Astrocyte of the hippocampus (primary cell): ENCODE results near the gene REXO4.

ENCODE experiments used
- DNase-seq: peaks from one replicate; pipeline ENCODE4 v3.0.0; 2011; ENCODE audit warnings: low read depth, low spot score

Gene REXO4

DNA sequence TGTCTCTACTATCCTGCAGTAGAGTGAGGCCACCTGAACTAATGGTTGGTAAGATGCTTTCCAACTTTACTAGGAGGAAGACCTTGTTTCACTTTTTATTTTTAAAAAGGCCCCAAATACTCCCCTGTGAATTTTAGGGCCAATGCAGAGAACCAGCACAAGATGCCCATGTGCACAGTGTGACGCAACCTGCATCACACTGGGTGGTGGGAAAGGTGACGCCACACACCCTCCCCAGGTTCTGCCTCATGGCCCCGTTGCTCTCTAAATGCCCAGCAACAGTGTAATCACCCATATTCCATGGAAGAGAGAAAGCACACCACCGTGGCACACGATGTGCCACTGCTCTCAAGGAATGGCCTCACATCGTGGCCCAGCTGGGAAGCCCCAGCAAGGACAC lies 48.4 kb downstream of the REXO4 start:
- no peak for DNase-seq

DNA sequence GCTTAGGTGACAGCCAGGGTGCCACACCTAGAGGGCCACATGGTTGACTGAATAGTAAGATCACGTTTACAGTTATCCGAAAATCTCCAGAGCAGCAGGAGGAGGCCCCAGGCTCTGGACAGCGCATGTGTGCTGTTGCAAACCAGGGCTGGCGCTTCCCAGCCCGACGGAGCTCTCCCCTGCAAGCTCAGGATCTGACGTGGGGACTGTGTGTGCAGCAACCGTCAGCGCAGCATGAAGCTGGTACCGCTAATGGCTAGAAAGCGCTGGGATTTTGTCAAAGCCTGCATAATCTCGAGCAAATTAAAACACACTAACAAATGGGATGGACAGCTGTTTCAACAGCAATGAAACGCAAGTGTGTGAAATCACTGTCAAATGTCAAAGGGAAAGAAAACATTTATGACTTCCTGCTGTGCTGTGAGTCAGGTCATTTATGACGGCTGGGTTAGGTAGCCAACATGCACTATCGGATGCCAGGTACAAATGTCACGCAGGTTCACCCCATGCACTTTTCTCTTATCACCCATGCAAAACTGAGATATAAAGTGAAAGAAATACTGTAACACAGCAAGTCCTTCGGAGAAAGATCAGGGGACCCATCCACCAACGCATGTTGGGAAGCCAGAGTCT lies 49.4 kb downstream of the REXO4 start:
- no peak for DNase-seq

DNA sequence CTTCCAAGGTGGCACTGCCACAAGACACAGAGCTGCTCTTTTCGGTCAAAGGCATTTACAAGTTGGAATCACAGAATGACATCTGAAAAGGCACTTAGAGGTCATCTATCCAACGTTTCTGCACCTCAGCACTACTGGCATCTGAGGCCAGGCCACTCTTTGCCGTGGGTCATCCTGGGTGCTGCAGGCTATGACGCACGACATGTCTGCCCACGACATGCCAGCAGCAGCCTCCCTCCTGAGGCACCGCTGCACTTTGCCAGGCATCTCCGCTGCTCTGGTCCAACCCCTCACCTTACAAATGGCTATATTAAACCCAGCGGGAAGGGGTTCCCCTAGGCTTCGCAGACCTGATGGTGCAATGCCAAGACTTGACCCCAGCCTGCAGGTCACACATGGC lies 50.0 kb downstream of the REXO4 start:
- no peak for DNase-seq

DNA sequence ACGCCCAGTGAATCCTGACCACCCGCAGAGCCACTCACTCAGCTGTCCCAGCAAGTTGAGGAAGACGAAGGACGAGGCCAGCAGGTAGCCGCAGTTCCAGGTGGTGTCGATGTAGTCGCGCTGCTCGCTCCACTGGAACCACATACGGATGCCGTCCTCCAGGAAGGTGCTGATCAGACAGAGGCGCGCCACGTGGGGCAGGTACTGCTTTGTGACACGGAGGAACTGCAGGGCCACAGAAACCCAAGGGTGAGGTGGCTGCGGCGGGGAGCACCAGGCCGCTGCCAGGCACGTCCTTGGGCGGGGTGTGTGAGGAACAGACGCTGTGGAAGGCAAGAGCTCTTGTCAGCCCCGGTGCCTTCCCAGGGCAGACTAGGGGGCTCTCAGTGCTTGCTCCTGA lies 50.6 kb downstream of the REXO4 start:
- no peak for DNase-seq

DNA sequence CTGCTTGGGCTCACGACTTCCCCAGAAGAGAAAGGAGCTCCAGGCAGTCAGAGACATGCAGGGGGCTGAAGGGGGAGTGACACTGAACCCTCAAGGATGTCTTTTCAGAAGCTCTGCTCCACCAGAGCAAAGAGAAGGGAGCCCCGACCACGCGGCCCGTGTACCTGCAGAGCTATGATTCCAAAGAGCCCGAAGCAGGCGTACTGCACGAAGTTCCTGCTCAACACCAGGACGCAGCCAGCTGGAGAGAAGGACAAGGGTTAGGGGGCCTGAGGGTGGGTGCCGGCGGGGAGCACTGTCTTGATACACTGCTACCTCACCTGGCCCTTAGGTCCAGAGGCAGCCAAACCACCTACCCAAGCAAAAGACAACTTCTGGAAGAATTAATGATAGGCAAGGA lies 51.4 kb downstream of the REXO4 start:
- DNase-seq = no peak

DNA sequence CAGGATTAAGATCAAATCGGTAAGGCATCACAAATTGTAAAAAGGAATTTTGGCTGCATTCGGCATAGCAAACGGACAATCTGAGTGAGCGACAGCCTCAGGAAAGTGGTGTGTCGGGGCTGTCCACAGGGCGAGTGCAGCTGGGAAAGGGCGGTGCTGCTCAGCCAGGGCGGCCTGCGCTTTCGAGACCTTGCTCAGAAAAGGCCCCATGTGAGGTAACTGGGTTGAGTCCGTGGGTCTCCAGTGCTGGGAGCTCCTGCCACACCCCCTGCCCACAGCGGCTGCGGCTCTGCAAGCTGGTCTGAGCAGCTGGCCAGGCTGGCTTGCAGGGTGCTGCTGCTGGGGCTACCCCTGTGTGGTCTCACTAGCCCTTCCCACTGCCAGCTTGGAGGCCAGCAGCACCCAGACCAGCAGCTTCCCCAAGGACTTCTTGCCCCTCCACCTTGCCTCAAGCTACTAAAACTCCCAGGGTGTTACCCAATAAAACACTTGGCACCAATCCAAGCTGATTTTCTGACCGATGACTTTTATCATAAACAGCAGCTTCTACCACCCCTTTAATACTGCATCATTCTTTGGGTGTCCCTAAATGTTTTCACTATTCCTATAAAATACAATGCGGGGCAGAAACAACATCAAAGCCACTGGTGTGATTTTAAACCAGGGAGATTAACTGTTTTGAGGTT lies 55.3 kb downstream of the REXO4 start:
- DNase-seq = no peak

DNA sequence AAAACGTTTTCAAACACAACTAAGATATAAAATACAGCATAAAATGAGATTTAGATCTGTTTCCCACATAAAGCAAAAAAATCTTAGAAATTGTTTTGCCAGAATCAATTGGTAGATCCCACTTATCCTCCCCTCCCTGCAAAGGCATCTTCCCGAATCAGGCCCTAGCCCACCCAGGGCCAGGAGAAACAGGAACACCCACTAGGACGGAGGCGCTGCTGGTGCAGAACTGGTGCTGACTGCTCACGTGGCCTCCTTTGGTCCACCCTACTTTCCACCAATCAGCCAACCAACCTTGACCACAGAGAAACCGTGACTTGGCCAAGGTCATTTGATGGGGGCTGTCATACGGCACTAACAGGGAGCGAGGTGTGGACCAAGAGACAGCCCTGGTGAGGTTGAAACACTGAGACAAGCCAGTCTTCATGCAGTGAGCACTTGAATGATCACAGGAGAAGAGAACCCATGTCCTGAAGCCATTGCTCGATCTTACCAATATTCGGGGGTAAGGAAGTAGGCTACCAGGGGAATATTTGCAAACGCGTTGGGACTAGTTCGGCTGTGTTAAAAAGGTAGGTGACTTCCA lies 56.2 kb downstream of the REXO4 start:
- no peak for DNase-seq

DNA sequence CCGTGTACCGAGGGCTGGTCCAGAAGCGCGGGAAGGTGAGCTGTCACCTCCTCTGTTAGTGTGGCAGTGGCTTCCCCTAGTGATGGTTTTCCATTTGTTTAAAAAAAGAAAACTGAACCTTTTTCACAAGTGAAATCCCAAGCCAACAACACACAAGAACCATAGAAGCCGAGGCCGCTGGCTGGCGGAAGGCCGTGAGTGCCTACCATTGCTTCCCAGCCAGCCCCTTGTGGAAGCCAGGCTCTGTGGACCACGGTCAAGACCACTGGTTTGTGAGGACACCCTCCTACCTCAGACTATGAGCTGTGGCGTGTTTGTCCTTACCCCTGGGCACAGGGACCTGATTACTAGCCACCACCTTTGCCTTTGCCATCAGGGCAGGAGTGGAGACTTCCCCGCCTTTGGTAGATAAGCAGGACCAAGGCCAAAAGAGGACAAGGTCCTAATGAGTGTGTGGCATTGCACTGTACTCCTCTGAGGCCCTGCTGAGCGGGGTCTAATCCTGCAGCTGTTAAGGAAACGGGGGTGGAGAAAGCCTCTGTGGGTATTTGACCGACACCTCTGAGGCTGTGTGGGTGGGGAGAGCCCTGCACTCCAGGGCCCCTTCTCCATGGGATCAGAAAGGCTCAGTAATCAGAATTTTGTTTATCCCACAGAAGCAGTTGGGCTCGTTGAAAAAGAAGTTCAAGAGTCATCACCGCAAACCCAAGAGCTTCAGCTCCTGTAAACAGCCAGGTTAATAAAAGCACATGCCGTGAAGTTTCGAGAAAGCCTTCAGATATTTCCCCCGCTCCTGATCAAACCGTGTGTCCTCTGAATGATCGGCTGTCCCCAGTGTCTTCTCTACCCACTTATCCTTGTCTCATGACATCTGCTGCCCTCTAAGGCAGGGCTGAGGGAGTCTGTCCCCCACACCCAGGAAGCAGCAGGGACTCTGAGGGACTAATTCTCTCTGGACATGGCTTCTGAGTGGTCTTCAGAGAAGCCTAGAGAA lies 57.1 kb downstream of the REXO4 start:
- DNase-seq = no peak

DNA sequence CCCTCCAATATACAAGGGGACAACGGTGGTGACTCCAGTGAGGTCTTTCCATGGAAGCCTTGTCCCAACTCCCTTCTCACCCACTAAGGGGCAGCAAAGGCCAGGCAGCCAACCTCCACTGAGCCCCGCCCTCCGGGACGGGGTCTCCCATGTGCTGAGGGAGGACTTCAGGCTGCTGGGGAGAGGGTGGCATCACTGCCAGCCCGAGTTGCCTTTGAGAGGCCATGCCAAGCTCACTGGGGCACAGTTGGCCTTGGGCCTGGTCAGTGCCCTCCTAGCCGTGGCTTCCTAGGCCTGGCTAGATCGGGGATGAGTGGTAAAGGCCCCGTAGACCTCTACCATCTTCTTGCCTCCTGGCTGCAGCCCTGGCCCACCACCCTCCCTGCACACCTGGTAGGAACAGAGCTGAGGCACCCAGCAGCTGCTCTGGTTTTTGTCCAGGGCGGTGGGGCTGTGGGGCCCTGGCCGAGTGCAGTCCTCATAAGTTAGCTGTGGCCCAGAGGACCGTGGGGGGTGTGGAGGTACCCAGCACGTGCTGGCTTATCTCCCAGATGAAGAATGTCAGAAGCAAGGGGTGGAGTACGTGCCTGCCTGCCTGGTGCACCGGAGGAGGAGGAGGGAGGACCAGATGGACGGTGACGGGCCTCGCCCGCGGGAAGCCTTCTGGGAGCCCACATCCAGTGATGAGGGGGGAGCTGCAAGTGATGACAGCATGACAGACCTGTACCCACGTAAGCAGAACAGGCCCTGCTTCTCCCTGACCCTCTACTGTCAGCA lies 58.2 kb downstream of the REXO4 start:
- DNase-seq = no peak

DNA sequence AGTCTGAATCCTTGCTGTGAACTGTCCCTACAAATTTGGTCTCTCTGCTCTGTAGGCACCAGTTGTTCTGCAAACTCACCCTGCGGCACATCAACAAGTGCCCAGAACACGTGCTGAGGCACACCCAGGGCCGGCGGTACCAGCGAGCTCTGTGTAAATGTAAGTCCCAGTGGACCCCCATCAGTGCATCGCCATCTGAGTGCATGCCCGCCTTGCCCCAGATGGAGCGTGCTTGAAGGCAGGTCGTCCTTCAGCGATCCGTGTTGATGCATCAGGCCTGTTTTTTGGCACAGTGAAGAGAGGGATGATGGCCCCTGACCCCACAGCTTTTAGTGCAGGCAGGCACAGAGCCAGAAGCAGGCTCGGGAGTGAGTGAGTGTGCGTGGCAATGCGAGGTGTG lies 60.2 kb downstream of the REXO4 start:
- no peak for DNase-seq

DNA sequence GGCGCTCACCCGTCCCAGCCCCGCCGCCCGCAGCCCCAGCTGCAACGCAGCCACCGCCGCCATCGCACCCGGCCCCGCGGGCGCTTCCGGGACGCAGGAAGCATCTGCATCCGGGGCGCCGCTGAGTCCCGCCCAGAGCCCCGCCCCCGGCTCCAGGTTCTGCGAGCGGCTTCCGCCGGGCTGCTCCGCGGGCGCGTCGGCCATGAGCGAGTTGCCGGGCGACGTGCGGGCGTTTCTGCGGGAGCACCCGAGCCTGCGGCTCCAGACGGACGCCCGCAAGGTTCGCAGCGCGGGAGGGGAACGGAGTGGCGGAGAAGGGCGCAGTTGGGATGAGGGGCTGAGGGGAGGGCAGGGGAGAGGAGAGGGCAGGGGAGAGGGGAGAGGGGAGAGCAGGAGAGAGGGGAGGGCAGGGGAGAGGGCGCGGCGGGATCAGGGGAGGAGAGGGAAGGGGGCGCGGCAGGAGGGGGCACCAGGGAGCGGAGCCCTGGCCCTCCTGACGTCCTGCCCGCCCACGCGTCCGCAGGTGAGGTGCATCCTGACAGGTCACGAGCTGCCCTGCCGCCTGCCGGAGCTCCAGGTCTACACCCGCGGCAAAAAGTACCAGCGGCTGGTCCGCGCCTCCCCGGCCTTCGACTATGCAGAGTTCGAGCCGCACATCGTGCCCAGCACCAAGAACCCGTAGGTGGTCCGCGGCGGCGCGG lies 61.3 kb downstream of the REXO4 start, which contains the start of the genes SURF1 and SURF2:
TSS of gene SURF1 (minus strand) at position 97 of the 701 bp plus-strand sequence. CDS start at position 63, 34 bp downstream.
TSS of gene SURF2 (plus strand) at position 160 of the 701 bp plus-strand sequence. CDS start at position 203, 43 bp downstream.
- peak; percentile 93 for DNase-seq
